OCI-LY7 (cell line): ENCODE measurements around the gene WDFY2. TPM values are rescaled to one million over a fixed set of nuclear protein-coding genes. Genes with fewer than 3 reads are reported as not detected.

Experiments used
- BruUV-seq: library from RNA; stranded (reverse); fragments of 400-500 nt; replicated peaks from 2 replicates; lab custom pipeline; 2021; lab: Mats Ljungman, UMichigan
- CTCF ChIA-PET: fragments of 300-600 bp; sonication (Branson Sonifier 250); formaldehyde crosslinking; loops from one replicate; lab custom pipeline; 2022; ENCODE audit warnings: antibody characterized with exemption; ENCODE audit not compliant: unreplicated experiment; lab: Charles Lee
- POLR2A ChIA-PET: fragments of 300-600 bp; sonication (Branson Sonifier 250); formaldehyde crosslinking; loops from one replicate; lab custom pipeline; 2022; ENCODE audit warnings: antibody characterized with exemption; lab: Charles Lee
- DNase-seq: peaks from one replicate; pipeline ENCODE4 v3.0.0-alpha.2; 2015; ENCODE audit warnings: low spot score
- H2AFZ ChIP-seq: fragments of 200-600 bp; sonication (generic), shearing (Covaris generic); 2 replicates; pipeline ENCODE4 v1.6.1; 2014; ENCODE audit warnings: mild to moderate bottlenecking, antibody characterized with exemption, low read length, moderate library complexity
- H3K27ac ChIP-seq: fragments of 200-600 bp; sonication (generic); 2 replicates; pipeline ENCODE4 v1.5.1; 2014; ENCODE audit warnings: mixed run types, low read depth, mild to moderate bottlenecking, moderate library complexity, low read length, inconsistent platforms; ENCODE audit not compliant: poor library complexity, severe bottlenecking
- H3K36me3 ChIP-seq: fragments of 200-600 bp; sonication (generic); 2 replicates; pipeline ENCODE4 v1.6.1; 2014; ENCODE audit warnings: mild to moderate bottlenecking, antibody characterized with exemption, low read length, moderate library complexity, mixed read lengths; ENCODE audit not compliant: insufficient read depth
- H3K4me1 ChIP-seq: fragments of 200-600 bp; sonication (generic); 2 replicates; pipeline ENCODE4 v1.5.1; 2014; ENCODE audit warnings: mild to moderate bottlenecking, low read length; ENCODE audit not compliant: insufficient read depth, poor library complexity, severe bottlenecking
- H3K4me2 ChIP-seq: fragments of 200-600 bp; sonication (generic); 2 replicates; pipeline ENCODE4 v1.6.1; 2014; ENCODE audit warnings: mild to moderate bottlenecking, low read length
- H3K4me3 ChIP-seq: fragments of 200-600 bp; sonication (generic); 2 replicates; pipeline ENCODE4 v1.5.1; 2014; ENCODE audit warnings: mild to moderate bottlenecking, low read depth, low read length; ENCODE audit not compliant: poor library complexity, severe bottlenecking
- H3K79me2 ChIP-seq: fragments of 200-600 bp; sonication (generic); 2 replicates; pipeline ENCODE4 v1.6.1; 2016; ENCODE audit warnings: low read depth, mild to moderate bottlenecking, low read length, moderate library complexity, mixed read lengths; ENCODE audit not compliant: insufficient read depth
- H3K9me2 ChIP-seq: fragments of 200-600 bp; sonication (generic); 2 replicates; pipeline ENCODE4 v1.6.1; 2016; ENCODE audit warnings: mild to moderate bottlenecking, low read length, mixed read lengths; ENCODE audit not compliant: insufficient read depth
- H3K9me3 ChIP-seq: fragments of 200-600 bp; sonication (generic); 2 replicates; pipeline ENCODE4 v1.6.1; 2014; ENCODE audit warnings: mild to moderate bottlenecking, mixed run types, low read length, mixed read lengths
- H4K20me1 ChIP-seq: fragments of 200-600 bp; sonication (generic); 2 replicates; pipeline ENCODE4 v1.6.1; 2014; ENCODE audit warnings: mild to moderate bottlenecking, antibody characterized with exemption, low read length, moderate library complexity, mixed read lengths; ENCODE audit not compliant: insufficient read depth
- CTCF ChIP-seq: fragments of 200-600 bp; sonication (generic); conservative IDR thresholded peaks from 2 replicates; pipeline ENCODE4 v1.5.1; 2014; ENCODE audit warnings: mild to moderate bottlenecking, antibody characterized with exemption, low read length, moderate library complexity, mixed read lengths
- EZH2phosphoT487 ChIP-seq: fragments of 200-600 bp; sonication (generic); IDR thresholded peaks from 2 replicates; pipeline ENCODE4 v1.6.1; 2018; ENCODE audit warnings: low read depth, borderline replicate concordance, mild to moderate bottlenecking, mixed run types, antibody characterized with exemption, low read length, moderate library complexity, mixed read lengths
- intact Hi-C: fragments of 100-400 bp; cut with micrococcal nuclease; formaldehyde crosslinking; loops from one replicate; pipeline ENCODE4 v1.10.0; 2022; ENCODE audit not compliant: unreplicated experiment
- total RNA-seq, 2 experiments: library from RNA; depleted of rRNA in 1 of 2; stranded (reverse); fragments of >200 nt in 1 of 2; shearing (Covaris generic) in 1 of 2; gene quantifications; 2 replicates each; pipeline ENCODE4 v1.2.3, GENCODE V29; 2014 to 2022

Gene WDFY2
- total RNA-seq, 2 experiments from 2014 or later, result 6.4 to 18.1 TPM

- intact Hi-C loops, result no loop called here
- ChIA-PET CTCF (no interaction called here), POLR2A (no interaction called here)
- Histone ChIP-seq H3K9me2 (no peaks in the 10 kb centered on the region), H3K27ac (no peak overlapping the region), H3K4me2 (peak overlapping the region; percentile 27; the same call in 1 of the 2 replicates), H3K9me3 (no peaks in the 10 kb centered on the region), H4K20me1 (no peaks in the 10 kb centered on the region), H3K36me3 (no peaks in the 10 kb centered on the region), H3K4me3 (no peak overlapping the region), H3K79me2 (no peaks in the 10 kb centered on the region; the same call in 1 of the 2 replicates), H2AFZ (no peak overlapping the region), H3K4me1 (peaks cover 15% of the 10 kb centered on the region)
- BruUV-seq, result no TSS peak
- no peak for DNase-seq
- no peak for TF ChIP-seq CTCF
- TF ChIP-seq EZH2phosphoT487, result no peak
Observed at GRCh38 chr13:51673165-51673564, 88.9 kb downstream of the WDFY2 start.

GRCh38 chr13:51674276-51674675 is 90.0 kb downstream of the WDFY2 start:
- H3K4me3 ChIP-seq, result no peak overlapping the region
- intact Hi-C loops, result no loop called here
- POLR2A ChIA-PET, result interaction anchor here (1.0 kb wide), 1 partner anchor 42 kb away, joined by 3 read pairs; no protein-coding TSS in a partner anchor
- BruUV-seq, result no TSS peak
- H3K27ac ChIP-seq, result no peak overlapping the region
- H2AFZ ChIP-seq, result no peak overlapping the region
- H3K4me2 ChIP-seq, result no peak overlapping the region
- peaks cover 15% of the 10 kb centered on the region for H3K4me1 ChIP-seq
- CTCF ChIA-PET, result interaction anchor here (0.9 kb wide), 1 partner anchor 22 kb away, joined by 3 read pairs; no protein-coding TSS in a partner anchor
- no peaks in the 10 kb centered on the region for H3K36me3 ChIP-seq
- H3K9me2 ChIP-seq, result no peaks in the 10 kb centered on the region
- no peak for DNase-seq
- no peaks in the 10 kb centered on the region for H4K20me1 ChIP-seq
- H3K9me3 ChIP-seq, result no peaks in the 10 kb centered on the region
- no peaks in the 10 kb centered on the region; the same call in 1 of the 2 replicates for H3K79me2 ChIP-seq
- TF ChIP-seq EZH2phosphoT487, result no peak
- no peak for TF ChIP-seq CTCF

GRCh38 chr13:51675385-51675784 is 91.1 kb downstream of the WDFY2 start:
- Histone ChIP-seq H3K4me1 (peaks cover 7% of the 10 kb centered on the region), H4K20me1 (no peaks in the 10 kb centered on the region), H3K27ac (no peak overlapping the region), H3K9me3 (no peaks in the 10 kb centered on the region), H3K79me2 (no peaks in the 10 kb centered on the region; the same call in 1 of the 2 replicates), H3K9me2 (no peaks in the 10 kb centered on the region), H3K4me3 (no peak overlapping the region), H2AFZ (no peak overlapping the region), H3K4me2 (no peak overlapping the region), H3K36me3 (no peaks in the 10 kb centered on the region)
- TF ChIP-seq EZH2phosphoT487 (no peak), CTCF (no peak)
- DNase-seq, result no peak
- intact Hi-C loops, result no loop called here
- ChIA-PET POLR2A (interaction anchor here (0.6 to 1.0 kb wide), 2 partner anchors 43 to 52 kb away, joined by 3 read pairs; no protein-coding TSS in a partner anchor), CTCF (interaction anchor here (0.9 kb wide), 1 partner anchor 21 kb away, joined by 3 read pairs; no protein-coding TSS in a partner anchor)
- no TSS peak for BruUV-seq
